ENCODE data around the gene CSMD2. TPM values are rescaled to one million over a fixed set of nuclear protein-coding genes. Genes with fewer than 3 reads are reported as not detected.

CSMD2 gene
- total and polyA plus RNA-seq, 12 donors: 0.35 to 5.1 (median 1.5) TPM

- TF ChIP-seq CTCF (IDR thresholded peaks at IDR 0.05) (no peak), POLR2A (IDR thresholded peaks at IDR 0.05) (no peak)
- no peaks in the 10 kb centered on the region for H3K4me1 ChIP-seq (replicated peaks in 1 of 2)
- no peak for DNase-seq
- no peaks in the 10 kb centered on the region for H3K36me3 ChIP-seq (replicated peaks in 1 of 2)
- H3K27ac ChIP-seq: no peak overlapping the region
- no peaks in the 10 kb centered on the region for H3K9me3 ChIP-seq (replicated peaks in 1 of 3)
- 82 to 92% (median 87%) methylated on average over 2 of the region's 2 CpGs for WGBS, 4 donors
- no peaks in the 10 kb centered on the region for H3K27me3 ChIP-seq
- no peak overlapping the region for H3K4me3 ChIP-seq
- intact Hi-C loops (cut with DNase I): no loop called here
Observed at GRCh38 chr1:33721301-33721815, 443.7 kb downstream of the CSMD2 start.

GRCh38 chr1:33719771-33720670, 445.0 kb downstream of the CSMD2 start:
- Histone ChIP-seq H3K27me3 (no peaks in the 10 kb centered on the region), H3K4me1 (replicated peaks in 1 of 2) (no peaks in the 10 kb centered on the region), H3K4me3 (no peak overlapping the region), H3K9me3 (replicated peaks in 1 of 3) (no peaks in the 10 kb centered on the region), H3K36me3 (replicated peaks in 1 of 2) (no peaks in the 10 kb centered on the region), H3K27ac (no peak overlapping the region)
- intact Hi-C loops (cut with DNase I): no loop called here
- 60 to 71% (median 67%) methylated on average over 8 of the region's 8 CpGs for WGBS, 4 donors
- TF ChIP-seq CTCF (IDR thresholded peaks at IDR 0.05) (no peak), POLR2A (IDR thresholded peaks at IDR 0.05) (no peak)
- DNase-seq: no peak

GRCh38 chr1:33719326-33719725, 445.7 kb downstream of the CSMD2 start:
- no peak for DNase-seq
- H3K4me1 ChIP-seq (replicated peaks in 1 of 2): no peaks in the 10 kb centered on the region
- H3K36me3 ChIP-seq (replicated peaks in 1 of 2): no peaks in the 10 kb centered on the region
- 90 to 98% (median 94%) methylated on average over 4 of the region's 4 CpGs for WGBS, 4 donors
- H3K27me3 ChIP-seq: no peaks in the 10 kb centered on the region
- intact Hi-C loops (cut with DNase I): no loop called here
- TF ChIP-seq CTCF (IDR thresholded peaks at IDR 0.05) (no peak), POLR2A (IDR thresholded peaks at IDR 0.05) (no peak)
- no peak overlapping the region for H3K27ac ChIP-seq
- H3K9me3 ChIP-seq (replicated peaks in 1 of 3): no peaks in the 10 kb centered on the region
- H3K4me3 ChIP-seq: no peak overlapping the region

GRCh38 chr1:33718186-33718585, 446.8 kb downstream of the CSMD2 start:
- no peaks in the 10 kb centered on the region for H3K27me3 ChIP-seq
- no peaks in the 10 kb centered on the region for H3K36me3 ChIP-seq (replicated peaks in 1 of 2)
- H3K4me1 ChIP-seq (replicated peaks in 1 of 2): no peaks in the 10 kb centered on the region
- TF ChIP-seq CTCF (IDR thresholded peaks at IDR 0.05) (no peak), POLR2A (IDR thresholded peaks at IDR 0.05) (no peak)
- H3K4me3 ChIP-seq: no peak overlapping the region
- WGBS, 4 donors: 93 to 100% (median 96%) methylated on average over 3 of the region's 3 CpGs
- no peak for DNase-seq
- H3K27ac ChIP-seq: no peak overlapping the region
- intact Hi-C loops (cut with DNase I): no loop called here
- H3K9me3 ChIP-seq (replicated peaks in 1 of 3): no peaks in the 10 kb centered on the region
